ENCODE data around the gene VPS9D1.

- TF ChIP-seq CTCF (IDR thresholded peaks at IDR 0.05) = no peak
- TF ChIP-seq POLR2A (IDR thresholded peaks at IDR 0.05) = no peak
These were observed 25.4 kb downstream of the VPS9D1 start for GRCh38 chr16:89695086-89695874.
